GM15510 (cell line): Measurements from ENCODE around the gene PPP1R7.
A peak's percentile ranks its signal among the peaks of the same experiment; 100 is the strongest.

Experiments used
- POLR2A ChIP-seq: IDR thresholded peaks from 3 replicates; pipeline ENCODE4 v1.6.1; 2011; ENCODE audit warnings: borderline replicate concordance; ENCODE audit not compliant: insufficient read length; ENCODE audit errors: extremely low read depth

Gene PPP1R7, protein sequence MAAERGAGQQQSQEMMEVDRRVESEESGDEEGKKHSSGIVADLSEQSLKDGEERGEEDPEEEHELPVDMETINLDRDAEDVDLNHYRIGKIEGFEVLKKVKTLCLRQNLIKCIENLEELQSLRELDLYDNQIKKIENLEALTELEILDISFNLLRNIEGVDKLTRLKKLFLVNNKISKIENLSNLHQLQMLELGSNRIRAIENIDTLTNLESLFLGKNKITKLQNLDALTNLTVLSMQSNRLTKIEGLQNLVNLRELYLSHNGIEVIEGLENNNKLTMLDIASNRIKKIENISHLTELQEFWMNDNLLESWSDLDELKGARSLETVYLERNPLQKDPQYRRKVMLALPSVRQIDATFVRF

DNA sequence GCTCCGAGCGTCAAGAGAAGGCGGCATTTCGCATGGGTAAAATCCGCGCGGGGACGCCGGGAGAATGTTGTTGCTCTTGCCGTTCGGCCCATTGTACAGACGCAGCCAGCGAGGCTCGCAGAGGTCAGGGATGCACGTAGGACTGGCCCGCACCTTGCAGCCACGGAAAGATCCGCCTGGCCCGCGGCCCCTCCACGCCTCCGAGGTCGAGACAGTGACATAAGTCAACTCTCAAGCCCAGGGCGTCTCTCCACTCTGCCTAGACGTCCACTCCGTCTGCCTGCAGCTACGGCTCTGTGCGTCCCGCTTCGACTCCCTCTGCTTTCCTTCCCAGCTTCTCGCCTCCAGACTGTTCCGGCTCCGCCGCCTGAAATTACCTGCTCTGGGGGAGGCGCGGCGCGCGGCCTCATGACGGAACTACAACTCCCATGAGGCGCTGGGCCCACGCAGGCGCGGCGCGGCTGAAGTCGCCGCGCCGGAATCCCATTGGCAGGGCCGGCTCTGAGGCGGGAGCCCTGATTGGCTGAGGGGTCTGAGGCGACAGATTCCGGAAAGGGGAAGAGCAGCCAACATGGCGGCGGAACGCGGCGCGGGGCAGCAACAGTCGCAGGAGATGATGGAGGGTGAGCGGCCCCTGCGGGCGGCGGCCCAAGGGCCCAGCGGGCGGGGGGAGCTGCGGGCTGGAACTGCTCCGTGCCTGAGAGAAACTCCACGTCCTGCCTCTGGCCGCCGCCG, at the start of gene PPP1R7:
Gene PPP1R7 (plus strand): TSS at position 543 of the 735 bp plus-strand sequence. CDS start 29 bp downstream, at position 572.
- peak; percentile 85 for TF ChIP-seq POLR2A

DNA sequence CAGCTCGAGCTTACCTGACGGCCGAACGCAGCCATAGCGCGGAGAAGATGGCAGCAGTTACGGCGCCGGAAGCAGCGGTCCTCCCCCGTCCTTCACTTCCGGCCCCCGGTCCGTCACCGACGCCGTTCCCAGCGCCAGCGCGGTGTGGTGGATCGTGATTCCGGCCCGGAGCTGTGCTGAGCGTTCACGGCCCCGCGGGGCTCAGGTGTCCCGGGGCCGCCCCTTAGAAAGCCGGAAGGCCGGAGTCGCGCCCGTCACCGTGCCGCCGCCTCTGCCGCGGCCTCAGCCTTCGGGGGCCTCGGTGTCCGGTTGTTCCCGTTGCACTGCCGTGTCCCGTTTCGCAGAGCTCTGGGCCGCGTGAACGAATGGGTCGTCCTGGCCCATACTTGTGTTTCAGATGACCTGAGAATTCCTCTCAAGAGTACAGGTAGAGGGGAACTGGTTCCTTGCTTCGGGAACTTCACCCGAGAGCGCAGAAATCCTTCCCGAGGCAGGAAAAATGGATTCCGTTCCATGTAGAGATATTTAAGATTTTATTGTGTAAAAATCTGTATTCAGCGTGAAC, 47.9 kb upstream of the PPP1R7 start, which contains the start of gene MTERF4:
Gene MTERF4 (minus strand): TSS at position 49 of the 565 bp plus-strand sequence. CDS start 14 bp downstream, at position 35.
- peak; percentile 82 for TF ChIP-seq POLR2A

DNA sequence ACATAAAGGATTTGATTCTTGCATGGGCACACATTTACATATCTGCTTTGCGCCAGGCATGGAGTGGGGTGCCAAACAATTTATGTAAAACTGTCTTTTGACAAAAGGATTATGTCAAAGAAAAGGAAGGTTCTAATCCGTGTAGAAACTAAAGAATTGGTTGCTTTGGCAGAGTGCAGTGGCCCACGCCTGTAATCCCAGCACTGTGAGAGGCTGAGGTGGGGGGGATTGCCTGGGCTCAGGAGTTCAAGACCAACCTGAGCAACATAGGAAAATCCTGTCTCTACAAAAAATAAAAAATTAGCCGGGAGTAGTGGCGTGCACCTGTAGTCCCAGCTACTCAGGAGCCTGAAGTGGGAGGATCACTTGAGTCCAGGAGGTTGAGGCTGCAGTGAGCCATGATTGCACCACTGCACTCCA, 47.1 kb upstream of the PPP1R7 start:
- TF ChIP-seq POLR2A: no peak

DNA sequence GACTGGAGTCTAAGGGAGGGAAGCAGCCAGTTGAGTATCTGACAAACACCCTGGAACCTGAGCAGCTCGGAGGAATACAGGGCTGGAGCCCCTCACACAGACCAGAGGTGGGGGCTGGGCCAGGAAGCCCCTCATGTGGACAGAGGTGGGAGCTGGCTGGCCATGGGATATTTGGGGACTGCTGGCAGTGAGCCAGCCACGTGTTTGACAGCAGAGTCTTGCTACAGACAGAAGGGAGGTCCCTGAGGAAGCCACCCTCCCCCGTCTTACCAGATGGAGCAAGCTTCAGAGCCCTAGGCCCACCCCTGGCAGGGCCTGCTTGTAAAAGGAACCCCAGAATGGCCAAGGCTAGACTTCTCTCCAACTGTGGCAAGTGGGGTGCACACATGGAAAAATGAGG, 44.6 kb upstream of the PPP1R7 start:
- no peak for TF ChIP-seq POLR2A

DNA sequence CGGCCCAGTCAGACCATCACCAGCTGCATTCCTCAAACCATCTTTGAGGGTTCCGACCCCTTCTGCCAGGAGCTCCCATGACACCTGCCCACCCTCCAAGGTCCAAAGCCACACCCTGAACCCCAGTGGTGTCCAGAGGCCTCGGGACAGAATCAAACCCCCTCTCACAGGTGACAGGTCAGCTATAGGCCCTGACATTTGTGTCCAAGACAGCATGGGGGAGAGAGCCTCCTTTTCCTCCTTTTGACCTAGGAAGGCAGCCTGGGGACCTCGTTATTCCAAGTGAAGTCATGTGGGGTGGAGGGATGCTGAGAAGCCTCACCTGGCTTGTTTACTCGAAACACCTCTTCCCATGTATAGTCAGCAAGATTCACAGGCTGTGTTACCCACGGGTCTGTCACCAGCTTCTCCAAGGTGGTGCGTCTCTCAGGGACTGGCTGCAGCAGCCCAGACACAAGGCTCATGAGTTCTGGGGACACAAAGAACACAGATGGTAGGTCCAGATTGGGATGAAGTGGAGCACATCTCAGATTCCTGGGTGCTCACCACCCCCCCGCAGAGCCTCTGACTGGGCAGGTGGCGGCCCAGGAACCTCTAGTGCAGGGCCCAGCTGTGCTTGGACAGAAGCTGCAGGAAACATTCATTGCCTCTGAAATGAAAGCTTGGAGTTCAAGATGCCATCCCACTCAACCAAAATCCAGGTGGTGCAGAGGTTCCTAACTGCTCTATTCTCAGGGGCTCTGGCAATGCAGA, 43.1 kb upstream of the PPP1R7 start:
- TF ChIP-seq POLR2A: no peak

DNA sequence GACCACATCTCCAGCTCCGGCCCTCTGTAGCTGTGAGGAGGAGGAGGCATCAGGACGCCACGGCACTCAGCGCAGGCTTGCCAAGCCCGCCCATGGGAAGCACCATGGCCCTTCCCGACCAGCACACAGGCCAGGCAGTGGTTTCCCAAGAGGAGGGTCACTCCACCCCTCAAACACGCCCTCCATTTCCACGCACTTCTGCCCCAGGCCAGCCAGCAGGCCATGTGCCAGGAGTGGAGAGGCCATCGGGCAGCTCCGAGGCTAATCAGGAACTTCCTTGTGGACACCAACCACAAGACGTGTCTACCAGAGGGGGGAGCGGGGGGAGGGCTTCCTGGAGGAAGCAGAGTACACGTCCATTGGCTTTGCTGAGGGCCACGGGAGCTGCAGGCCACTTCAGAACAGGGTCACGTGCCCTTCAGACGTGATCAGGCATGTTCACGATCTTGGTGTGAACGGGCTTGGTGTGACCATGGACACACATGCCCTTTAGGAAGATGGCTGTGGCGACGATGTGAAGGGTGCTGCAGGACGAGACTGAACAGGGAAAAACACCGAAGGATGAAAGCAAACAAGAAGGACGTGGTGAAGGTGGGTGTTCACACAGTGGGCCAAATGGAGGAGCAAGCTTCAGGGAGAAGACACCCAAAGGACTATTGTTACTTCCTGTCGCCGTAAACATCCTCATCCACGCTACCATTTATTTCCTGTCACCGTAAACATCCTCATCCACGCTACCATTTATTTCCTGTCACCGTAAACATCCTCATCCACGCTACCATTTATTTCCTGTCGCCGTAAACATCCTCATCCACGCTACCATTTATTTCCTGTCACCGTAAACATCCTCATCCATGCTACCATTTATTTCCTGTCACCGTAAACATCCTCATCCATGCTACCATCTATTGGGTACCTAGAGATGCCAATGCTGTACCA, 41.7 kb upstream of the PPP1R7 start:
- no peak for TF ChIP-seq POLR2A

DNA sequence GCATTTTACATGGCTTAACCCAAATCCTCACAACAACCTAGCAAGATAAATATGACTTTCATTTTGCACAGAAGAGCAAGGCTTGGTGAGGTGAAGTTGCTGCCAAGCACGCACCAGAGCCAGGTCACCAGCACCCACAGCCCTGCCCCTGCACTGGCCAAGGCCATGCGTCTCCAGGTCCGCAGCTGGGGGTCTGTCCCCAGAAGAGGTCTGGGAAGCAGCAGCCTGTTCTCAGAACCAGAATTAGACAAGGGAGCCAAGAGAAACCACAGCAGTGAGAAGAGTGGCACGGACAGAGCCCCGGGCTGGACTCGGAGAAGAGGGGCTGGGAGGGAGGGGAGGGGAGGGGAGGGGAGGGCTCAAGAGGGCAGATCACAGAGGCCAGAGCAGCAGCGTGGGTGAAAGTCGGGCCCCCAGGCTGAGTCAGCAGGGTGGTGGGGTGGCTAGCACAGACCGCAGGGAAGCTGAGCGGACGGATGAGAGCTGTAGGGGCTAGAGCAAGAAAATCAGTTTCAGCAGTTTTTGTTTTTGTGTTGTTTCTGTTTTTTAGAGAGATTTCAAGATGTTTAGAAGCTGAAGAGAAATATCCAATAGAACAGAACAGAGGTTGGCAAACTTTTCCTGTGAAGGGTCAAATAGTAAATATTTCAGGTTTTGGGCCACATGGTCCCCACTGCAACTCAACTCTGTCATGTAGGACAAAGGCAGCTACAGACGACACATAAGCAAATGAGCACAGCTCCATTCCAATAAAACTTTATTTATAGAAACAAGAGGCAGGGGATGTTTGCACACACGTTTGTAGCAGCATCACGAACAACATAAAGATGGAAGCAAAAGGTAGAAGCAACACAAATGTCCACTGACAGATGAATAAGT, 40.8 kb upstream of the PPP1R7 start:
- TF ChIP-seq POLR2A: no peak

DNA sequence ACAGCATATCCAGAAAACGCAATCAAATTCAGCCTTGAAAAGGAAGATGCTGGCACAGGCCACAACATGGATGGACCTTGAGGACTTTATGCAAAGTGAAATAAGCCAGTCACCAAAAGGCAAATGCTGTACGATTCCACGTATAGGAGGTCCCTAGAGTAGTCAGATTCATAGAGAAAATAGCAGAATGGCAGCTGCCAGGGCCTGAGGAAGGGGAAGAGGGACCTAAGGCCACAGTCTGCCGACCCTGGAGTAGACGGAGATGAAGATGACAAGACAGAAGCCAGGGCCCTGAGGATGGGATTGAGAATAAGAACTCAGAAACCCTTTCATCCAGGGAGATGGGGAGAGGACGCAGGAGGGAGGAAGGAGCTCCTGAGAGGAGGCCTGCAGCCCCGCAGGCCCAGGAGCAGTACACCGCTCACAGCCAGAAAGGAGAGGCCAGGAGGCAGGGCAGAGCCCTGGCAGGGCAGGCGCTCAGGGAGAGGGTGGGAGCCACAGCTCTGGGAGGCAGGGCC, 40.1 kb upstream of the PPP1R7 start:
- TF ChIP-seq POLR2A: no peak

DNA sequence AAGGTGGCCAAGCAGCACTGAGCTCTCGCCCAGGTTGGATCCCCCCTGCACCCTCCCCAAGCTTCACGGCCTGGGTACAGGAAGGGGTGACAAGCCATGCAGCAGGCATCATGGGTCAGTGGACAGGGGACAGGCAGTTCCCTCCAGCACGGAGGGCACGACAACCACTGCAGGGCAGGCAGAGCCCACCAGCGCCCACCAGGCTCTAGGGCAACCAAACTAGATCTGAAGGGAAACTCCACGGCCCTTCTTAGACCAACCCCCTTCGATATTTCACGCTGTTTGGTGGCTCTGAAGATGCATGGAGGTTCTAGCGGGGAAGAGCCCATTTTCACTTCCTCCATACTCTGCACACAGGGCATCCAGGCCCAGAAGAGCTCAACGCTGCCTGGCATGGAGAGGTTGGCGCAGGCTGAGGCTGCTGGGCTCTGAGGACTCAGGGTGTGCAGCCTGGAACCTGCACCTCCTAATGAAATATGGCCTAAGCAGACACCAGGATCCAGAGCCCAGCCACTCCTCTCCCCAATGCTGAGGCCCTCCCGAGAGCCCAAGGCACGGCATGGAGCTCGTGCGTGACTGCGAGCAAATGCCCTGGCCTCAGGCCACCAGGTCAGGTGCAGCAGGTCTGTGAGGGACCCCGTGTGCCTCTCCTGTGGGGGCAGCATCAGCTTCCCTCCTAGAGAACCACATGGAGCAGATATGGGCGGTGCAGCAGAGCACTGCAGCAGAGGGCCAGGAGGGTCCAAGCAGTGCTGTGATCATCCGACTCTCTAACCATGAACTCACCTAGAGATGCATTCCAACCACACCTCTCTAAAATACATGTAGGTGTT, 39.4 kb upstream of the PPP1R7 start:
- TF ChIP-seq POLR2A: peak; percentile 39

DNA sequence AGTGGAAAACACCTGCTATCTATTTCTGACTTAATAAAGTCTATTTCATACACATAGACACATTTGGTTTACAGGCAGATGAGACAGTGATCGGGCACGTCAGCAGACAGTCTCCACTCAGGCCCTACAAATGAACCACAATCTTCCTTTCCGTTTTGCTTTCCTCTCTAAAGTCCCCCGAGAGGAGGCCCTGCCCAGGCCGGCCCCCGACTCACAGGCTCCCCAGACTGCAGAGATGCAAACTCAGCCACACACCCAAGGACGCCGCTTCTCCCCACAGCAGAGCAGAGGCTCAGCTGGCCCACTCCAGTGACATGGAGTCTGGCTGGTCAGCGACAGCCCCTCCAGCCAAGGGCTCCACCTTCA, 38.8 kb upstream of the PPP1R7 start:
- no peak for TF ChIP-seq POLR2A

DNA sequence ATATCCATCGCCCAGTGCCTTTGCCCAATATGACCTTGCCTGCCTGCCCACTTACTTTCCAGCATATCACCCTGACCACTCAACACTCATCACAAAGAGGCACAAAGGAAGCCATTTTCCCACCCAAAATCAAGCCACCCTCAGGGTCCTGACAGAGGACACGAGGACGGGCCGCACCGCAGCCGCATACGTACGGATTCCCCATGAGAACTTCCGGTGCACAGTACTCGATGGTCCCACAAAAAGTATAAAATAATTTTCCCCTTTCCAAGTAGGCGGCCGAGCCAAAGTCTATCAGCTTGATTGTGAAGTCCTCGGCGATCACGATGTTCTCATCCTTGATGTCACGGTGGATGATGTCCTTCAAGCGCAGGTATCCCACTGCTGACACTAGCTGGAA, 38.2 kb upstream of the PPP1R7 start:
- TF ChIP-seq POLR2A: no peak

DNA sequence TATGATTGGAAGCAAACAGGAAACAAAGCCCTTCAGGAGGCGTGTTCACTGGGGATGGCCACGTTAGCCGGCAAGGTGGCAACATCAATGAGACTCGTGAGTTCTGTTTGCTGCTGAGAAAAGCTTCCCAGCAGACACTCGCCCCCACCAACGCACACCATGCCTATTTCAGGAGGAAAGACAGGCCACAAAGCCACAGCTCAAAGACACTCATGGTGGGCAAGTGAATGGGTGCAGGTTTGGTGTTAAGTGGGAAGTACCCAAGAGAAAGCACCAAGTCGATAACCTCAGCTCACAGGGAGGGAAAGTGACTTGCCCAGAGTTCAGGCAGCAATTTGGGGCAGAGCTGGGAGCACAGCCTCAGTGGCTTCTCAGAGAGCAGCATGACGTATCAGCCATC, 37.7 kb upstream of the PPP1R7 start:
- peak; percentile 25 for TF ChIP-seq POLR2A

DNA sequence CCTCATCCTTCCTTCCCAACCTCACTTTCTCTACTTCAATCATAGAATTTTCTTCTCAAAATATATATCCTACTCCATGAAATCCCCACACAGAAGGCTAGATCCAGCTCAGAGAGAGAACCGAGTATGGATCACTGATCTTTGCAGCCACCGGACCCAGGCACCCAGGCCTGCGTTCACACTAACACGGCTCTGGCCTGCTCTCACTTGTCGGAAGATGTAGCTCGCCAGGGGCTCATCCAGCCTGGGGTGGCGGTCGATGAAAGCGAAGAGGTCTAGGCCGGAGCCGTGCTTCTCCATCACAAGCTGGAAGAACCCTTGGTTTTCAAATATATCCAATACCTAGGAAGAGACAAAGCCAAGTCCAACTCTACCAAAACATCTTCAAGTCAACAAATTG, 35.4 kb upstream of the PPP1R7 start:
- no peak for TF ChIP-seq POLR2A

DNA sequence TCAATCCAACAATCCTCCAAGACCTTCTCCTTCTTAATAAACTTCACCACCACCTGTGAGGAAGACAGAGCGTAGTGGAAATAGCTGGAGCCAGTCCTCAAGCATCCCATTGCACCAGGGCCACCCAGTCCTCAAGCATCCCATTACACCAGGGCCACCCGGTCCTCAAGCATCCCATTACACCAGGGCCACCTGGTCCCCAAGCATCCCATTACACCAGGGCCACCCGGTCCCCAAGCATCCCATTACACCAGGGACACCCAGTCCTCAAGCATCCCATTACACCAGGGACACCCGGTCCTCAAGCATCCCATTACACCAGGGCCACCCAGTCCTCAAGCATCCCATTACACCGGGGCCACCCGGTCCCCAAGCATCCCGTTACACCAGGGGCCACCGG, 34.9 kb upstream of the PPP1R7 start:
- TF ChIP-seq POLR2A: no peak
